ENCODE data around the gene AQP2. TPM values are rescaled to one million over a fixed set of nuclear protein-coding genes. Genes with fewer than 3 reads are reported as not detected.
A peak's percentile ranks its signal among the peaks of the same experiment; 100 is the strongest.

The AQP2 gene
- polyA plus RNA-seq, 3 donors, result 75.1 to 170 (median 128) TPM

- DNase-seq, result peak; percentile 58
Observed at GRCh38 chr12:49953961-49954846, 3.7 kb downstream of the AQP2 start.

- DNase-seq, result no peak
Observed at GRCh38 chr12:49954863-49955830, 4.6 kb downstream of the AQP2 start.

GRCh38 chr12:49955899-49956662, 5.5 kb downstream of the AQP2 start:
- DNase-seq, result no peak

GRCh38 chr12:49956663-49957569, 6.4 kb downstream of the AQP2 start:
- DNase-seq, result no peak

GRCh38 chr12:49957570-49957967, 7.0 kb downstream of the AQP2 start:
- DNase-seq, result no peak

- no peak for DNase-seq
Observed at GRCh38 chr12:49959685-49960473, 9.3 kb downstream of the AQP2 start.

GRCh38 chr12:49960474-49961110, 10.1 kb downstream of the AQP2 start:
- no peak for DNase-seq

- no peak for DNase-seq
Observed at GRCh38 chr12:49961111-49961922, 10.8 kb downstream of the AQP2 start, which contains the start of gene AQP5. Gene AQP5, plus strand, starts transcription at chr12:49961872. Its CDS starts 146 bp downstream, at chr12:49962018.

GRCh38 chr12:49961993-49962764, 11.6 kb downstream of the AQP2 start:
- DNase-seq, result no peak

- no peak for DNase-seq
Observed at GRCh38 chr12:49962861-49963765, 12.6 kb downstream of the AQP2 start.

GRCh38 chr12:49963976-49964815, 13.7 kb downstream of the AQP2 start:
- no peak for DNase-seq

GRCh38 chr12:49964849-49965624, 14.5 kb downstream of the AQP2 start:
- DNase-seq, result no peak

GRCh38 chr12:49965836-49966235, 15.3 kb downstream of the AQP2 start:
- DNase-seq, result no peak

GRCh38 chr12:49966511-49967041, 16.0 kb downstream of the AQP2 start:
- no peak for DNase-seq

All from renal pelvis (tissue), 4 donors.